Brain microvascular endothelial cell (primary cell): ENCODE measurements around the gene ADIPOQ.

Experiments
- DNase-seq: peaks from one replicate; pipeline ENCODE4 v3.0.0-alpha.2; 2020
- H3K27ac ChIP-seq: fragments of 250-450 bp; sonication (Bioruptor Pico); 2 replicates; pipeline ENCODE4 v1.5.1; 2020; ENCODE audit warnings: mild to moderate bottlenecking, moderate library complexity
- H3K27me3 ChIP-seq: fragments of 250-450 bp; sonication (Bioruptor Pico); replicated peaks from 2 replicates; pipeline ENCODE4 v1.5.1; 2020; ENCODE audit warnings: mild to moderate bottlenecking
- H3K36me3 ChIP-seq: fragments of 250-450 bp; sonication (Bioruptor Pico); replicated peaks from 2 replicates; pipeline ENCODE4 v1.5.1; 2020; ENCODE audit warnings: mild to moderate bottlenecking
- H3K4me3 ChIP-seq: 2 replicates; pipeline ENCODE4 v1.5.1; 2011; ENCODE audit warnings: low read depth, mild to moderate bottlenecking, control low read depth, low read length, moderate library complexity
- CTCF ChIP-seq: IDR thresholded peaks from 2 replicates; pipeline ENCODE4 v1.5.1; 2011; ENCODE audit warnings: low read depth, mild to moderate bottlenecking, moderate library complexity, low read length, control low read depth, inconsistent platforms; ENCODE audit errors: missing control alignments
- in situ Hi-C: cut with HindIII; loops from 2 replicates; pipeline ENCODE4 v1.10.0; 2017; ENCODE audit warnings: low sequenced_read_pairs, low pct_ligation_motif_present

The ADIPOQ gene

GRCh38 chr3:186825872-186826409, 16.6 kb upstream of the ADIPOQ start:
- TF ChIP-seq CTCF: no peak
- Histone ChIP-seq H3K36me3 (no peaks in the 10 kb centered on the region), H3K27me3 (peaks cover 17% of the 10 kb centered on the region), H3K4me3 (peak overlapping the region; percentile 59), H3K27ac (no peak overlapping the region)
- in situ Hi-C loops: no loop called here
- DNase-seq: no peak

GRCh38 chr3:186826410-186826975, 16.0 kb upstream of the ADIPOQ start:
- no peak for TF ChIP-seq CTCF
- no peaks in the 10 kb centered on the region for H3K36me3 ChIP-seq
- H3K27me3 ChIP-seq: peaks cover 17% of the 10 kb centered on the region
- no peak for DNase-seq
- in situ Hi-C loops: no loop called here
- H3K27ac ChIP-seq: no peak overlapping the region
- peak overlapping the region; percentile 59 for H3K4me3 ChIP-seq

- H3K36me3 ChIP-seq: no peaks in the 10 kb centered on the region
- peak; percentile 40 for DNase-seq
- in situ Hi-C loops: no loop called here
- peak overlapping the region; percentile 59 for H3K4me3 ChIP-seq
- no peak overlapping the region for H3K27ac ChIP-seq
- TF ChIP-seq CTCF: no peak
- peaks cover 17% of the 10 kb centered on the region for H3K27me3 ChIP-seq
Measured at GRCh38 chr3:186826976-186827857, 15.3 kb upstream of the ADIPOQ start.

- no peak overlapping the region for H3K27ac ChIP-seq
- in situ Hi-C loops: no loop called here
- DNase-seq: no peak
- H3K36me3 ChIP-seq: no peaks in the 10 kb centered on the region
- no peak for TF ChIP-seq CTCF
- no peak overlapping the region for H3K4me3 ChIP-seq
- H3K27me3 ChIP-seq: peaks cover 17% of the 10 kb centered on the region
Measured at GRCh38 chr3:186828340-186828739, 14.2 kb upstream of the ADIPOQ start.

GRCh38 chr3:186831798-186832197, 10.7 kb upstream of the ADIPOQ start:
- no peak for DNase-seq
- Histone ChIP-seq H3K4me3 (no peak overlapping the region), H3K27ac (no peak overlapping the region), H3K27me3 (peaks cover 17% of the 10 kb centered on the region), H3K36me3 (no peaks in the 10 kb centered on the region)
- in situ Hi-C loops: no loop called here
- TF ChIP-seq CTCF: no peak
